SU-DHL-6 (cell line): Measurements from ENCODE around the gene GABRB3.

ENCODE experiments used
- EZH2phosphoT487 ChIP-seq: fragments of 200-600 bp; sonication (generic), shearing (Covaris generic); conservative IDR thresholded peaks from 2 replicates; pipeline ENCODE4 v1.6.1; 2018; ENCODE audit warnings: mild to moderate bottlenecking, antibody characterized with exemption, low read length, moderate library complexity, mixed read lengths
- TF ChIP-seq, protein P1 (sequence below): fragments of 200-600 bp; sonication (generic); IDR thresholded peaks from one replicate; pipeline ENCODE4 v1.5.1; 2017; ENCODE audit warnings: antibody characterized with exemption, mild to moderate bottlenecking, low read length, moderate library complexity; ENCODE audit not compliant: insufficient read depth, poor library complexity, severe bottlenecking

GRCh38 chr15:26757141-26757540 lies 15.7 kb downstream of the GABRB3 start:
- TF ChIP-seq, protein P1, sequence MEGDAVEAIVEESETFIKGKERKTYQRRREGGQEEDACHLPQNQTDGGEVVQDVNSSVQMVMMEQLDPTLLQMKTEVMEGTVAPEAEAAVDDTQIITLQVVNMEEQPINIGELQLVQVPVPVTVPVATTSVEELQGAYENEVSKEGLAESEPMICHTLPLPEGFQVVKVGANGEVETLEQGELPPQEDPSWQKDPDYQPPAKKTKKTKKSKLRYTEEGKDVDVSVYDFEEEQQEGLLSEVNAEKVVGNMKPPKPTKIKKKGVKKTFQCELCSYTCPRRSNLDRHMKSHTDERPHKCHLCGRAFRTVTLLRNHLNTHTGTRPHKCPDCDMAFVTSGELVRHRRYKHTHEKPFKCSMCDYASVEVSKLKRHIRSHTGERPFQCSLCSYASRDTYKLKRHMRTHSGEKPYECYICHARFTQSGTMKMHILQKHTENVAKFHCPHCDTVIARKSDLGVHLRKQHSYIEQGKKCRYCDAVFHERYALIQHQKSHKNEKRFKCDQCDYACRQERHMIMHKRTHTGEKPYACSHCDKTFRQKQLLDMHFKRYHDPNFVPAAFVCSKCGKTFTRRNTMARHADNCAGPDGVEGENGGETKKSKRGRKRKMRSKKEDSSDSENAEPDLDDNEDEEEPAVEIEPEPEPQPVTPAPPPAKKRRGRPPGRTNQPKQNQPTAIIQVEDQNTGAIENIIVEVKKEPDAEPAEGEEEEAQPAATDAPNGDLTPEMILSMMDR, result no peak
- no peak for TF ChIP-seq EZH2phosphoT487
